HG03135 (cell line): ENCODE data around the gene CD300LD.

Source experiments
- ATAC-seq: cut with Tn5 transposase; IDR thresholded peaks from one replicate; pipeline ENCODE4 v1.9.1; 2021; ENCODE audit warnings: mild to moderate bottlenecking, moderate library complexity; ENCODE audit not compliant: unreplicated experiment

CD300LD gene

GRCh38 chr17:74607221-74607620, 15.1 kb upstream of the CD300LD start:
- ATAC-seq = no peak

- no peak for ATAC-seq
Measured at GRCh38 chr17:74606050-74606449, 14.0 kb upstream of the CD300LD start.

GRCh38 chr17:74605361-74605760, 13.3 kb upstream of the CD300LD start:
- ATAC-seq = no peak

GRCh38 chr17:74604761-74605160, 12.7 kb upstream of the CD300LD start:
- no peak for ATAC-seq

GRCh38 chr17:74604200-74604599, 12.1 kb upstream of the CD300LD start:
- ATAC-seq = no peak

DNA sequence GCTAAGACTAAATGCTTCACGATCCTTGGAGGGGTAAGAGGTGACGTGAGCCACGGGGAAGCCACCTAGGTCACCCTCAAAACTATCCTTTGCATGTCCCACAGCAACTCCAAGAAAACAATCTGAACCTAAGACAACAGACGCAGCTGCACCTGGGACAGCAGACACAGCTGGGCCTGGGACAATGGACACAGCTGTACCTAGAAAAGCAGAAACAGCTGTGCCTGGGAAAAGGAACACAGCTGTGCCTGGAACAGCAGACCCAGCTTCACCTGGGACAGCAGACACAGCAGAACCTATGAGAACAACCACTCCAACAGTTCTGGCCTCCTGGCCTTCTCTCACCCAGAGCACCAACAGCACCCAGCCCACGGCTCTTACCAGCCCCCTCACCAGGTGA, 11.7 kb upstream of the CD300LD start:
- no peak for ATAC-seq

DNA sequence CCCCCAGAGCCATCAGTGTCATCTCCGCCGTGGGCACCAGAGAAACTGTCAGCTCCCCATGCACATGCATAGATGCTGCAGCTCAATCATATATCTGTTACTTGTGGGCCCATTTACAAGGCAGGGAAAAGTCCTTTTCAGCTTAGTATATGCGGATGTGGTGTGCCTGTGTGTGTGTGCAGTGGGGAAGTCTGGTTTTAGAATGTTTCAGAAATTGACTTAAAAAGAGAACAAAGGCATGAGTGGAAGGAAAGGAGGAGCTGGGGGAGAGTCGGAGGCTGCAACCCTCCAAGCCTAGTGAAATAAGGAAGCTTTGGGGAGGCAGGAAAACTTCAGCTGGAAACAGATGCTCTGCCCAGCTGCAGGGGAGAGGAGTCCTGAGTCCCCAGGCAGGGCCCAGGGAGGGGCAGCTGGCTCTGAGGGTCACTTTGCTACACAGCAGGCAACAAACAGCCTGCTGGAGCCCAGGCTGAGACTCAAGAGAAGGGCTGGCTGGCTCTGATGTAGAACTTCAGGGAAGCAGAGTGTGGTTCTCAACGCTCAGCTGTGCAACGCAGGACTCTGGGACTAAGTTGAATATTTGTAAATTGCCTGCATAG, 11.1 kb upstream of the CD300LD start:
- ATAC-seq = no peak

DNA sequence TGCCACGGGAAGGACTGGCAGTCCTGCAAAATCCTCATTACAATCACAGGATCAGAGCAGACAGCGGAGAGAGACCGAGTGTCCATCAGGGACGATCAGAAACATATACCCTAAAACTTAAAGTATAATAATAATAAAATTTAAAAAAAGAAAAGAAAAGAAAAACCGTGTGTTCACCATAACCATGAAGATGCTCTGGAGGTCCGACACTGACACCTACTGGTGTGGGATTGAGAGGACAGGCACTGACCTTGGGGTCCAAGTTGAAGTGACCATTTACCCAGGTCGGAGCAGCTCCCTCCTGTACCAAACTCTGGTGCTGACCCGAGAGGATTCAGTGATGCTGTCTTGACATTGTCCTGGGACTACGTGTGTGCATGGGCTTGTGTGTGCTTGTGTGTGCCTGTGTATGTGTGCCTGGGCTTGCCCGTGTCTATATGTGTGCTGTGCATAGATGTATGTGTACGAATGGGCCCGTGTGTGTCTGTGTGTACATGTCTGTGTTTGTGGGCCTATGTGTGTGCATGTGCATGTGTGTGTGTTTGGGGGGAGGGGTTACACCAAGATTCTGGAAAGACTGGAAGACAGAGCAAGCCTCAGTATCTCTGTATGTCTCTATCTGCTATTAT, 10.0 kb upstream of the CD300LD start:
- ATAC-seq = no peak

GRCh38 chr17:74599448-74599939, 7.4 kb upstream of the CD300LD start:
- no peak for ATAC-seq

DNA sequence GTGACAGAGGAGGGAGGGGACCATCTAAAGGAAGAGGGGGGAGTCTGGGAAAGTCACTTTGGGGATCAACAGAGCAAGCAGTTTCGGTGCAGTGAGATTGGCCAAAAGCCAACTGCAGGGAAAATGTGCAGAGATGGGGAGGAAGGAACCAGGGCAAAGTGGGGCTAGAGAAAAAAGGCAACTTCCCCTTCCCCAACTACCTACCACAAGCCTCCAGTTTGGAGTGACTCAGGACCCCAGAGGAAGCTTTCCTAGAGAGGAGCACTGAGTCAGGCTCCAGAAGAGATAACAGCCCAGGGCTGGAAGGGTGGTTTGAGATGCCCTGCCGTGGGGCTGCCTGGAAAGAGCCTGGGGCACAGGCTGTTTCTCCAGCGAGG, 6.9 kb upstream of the CD300LD start:
- ATAC-seq = no peak

DNA sequence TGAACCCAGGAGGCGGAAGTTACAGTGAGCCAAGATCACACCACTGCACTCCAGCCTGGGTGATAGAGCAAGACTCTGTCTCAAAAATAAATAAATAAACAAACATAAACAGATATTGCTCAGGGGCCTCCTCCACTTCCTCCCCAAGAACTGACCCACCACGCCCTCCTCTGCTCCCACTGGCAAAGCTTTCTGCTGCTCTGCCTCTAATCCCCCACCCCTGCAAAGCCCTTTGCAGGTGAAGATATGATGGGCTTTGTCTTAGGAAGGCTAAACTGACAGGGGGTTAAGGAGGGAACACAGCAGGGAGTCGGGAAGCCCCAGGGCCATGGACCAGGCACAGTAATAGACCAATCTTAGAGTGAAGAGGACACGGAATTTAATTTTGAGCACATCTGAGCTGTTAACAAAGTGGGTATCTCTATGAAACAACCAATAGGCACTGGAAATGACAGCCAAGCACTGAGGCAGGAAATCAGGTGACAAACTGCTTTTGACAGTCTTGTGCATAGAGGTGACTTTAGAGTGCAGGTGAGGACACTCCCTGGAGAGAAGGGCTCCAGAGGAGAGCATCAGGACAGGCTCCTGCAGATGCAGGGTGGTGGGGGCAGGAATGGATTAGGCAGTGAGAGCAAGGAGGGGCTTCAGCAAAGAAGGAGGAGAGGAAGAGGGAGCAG, 6.4 kb upstream of the CD300LD start:
- no peak for ATAC-seq

- ATAC-seq = no peak
Measured at GRCh38 chr17:74597069-74597790, 5.1 kb upstream of the CD300LD start.

DNA sequence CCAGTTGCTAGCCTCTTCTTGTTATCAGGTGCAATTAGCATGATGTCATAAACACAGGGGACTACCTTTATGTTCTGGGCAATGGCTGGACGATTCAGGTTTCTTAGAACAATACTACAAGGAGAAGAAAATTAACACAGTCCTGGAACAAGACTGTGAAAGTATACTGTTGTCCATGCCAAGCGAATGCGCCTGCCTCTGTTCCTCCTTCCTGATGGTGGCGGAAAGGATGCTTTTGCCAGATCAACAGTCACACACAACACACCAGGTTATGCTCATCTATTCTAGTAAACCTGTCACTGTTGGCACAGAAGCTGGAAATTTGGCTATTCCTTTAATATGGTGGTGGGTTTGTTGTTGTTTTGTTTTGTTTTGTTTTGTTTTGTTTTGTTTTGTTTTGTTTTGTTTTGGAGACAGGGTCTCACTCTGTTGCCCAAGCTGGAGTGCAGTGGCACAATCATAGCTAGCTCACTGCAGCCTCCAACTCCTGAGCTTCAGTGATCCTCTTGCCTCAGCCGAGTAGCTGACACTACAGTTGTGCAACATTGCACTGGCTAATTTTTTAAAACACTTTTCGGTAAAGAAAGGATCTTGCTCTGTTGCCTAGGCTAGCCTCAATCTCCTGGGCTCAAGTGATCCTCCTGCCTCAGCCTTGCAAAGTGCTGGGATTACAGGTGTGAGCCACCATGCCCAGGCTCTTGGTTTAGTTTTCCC, 3.1 kb upstream of the CD300LD start:
- ATAC-seq = no peak

GRCh38 chr17:74591503-74591902, 580 bp downstream of the CD300LD start:
- no peak for ATAC-seq

GRCh38 chr17:74585711-74586110, 6.4 kb downstream of the CD300LD start:
- no peak for ATAC-seq

DNA sequence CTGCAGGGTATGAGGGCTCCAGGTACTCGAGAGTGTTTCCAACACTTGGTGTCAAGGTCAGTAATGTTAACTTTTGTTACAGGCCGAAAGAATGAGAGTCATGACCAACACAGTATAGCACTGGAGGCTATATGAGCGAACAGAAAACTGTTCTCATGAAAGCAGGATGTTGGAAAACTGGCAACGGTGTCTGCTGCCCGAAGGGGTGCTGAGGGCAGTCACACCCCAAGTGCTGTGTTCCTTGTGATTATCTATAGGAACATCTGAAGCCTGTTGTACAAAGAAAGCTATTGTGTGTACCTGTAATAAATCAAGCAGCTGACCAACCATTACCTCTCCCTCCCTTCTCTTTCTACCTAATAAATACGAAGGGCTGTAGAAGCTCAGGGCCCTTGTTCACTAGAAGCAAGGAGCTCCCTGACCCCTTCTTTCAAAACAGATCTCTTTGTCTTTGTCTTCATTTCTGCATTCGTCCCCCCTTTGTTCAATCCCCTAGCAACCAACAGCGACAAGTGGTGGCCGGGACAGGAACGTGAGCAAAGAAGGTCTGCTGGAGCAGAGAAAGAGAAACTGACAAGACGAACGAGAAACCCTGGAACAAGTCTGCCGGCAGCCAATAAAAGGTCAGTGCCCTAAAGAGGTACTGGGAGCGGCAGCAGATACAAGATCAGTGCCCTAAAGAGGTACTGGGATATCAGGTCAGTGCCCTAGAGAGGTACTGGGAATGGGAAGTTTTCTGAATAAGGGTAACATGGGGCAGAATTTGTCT, 7.6 kb downstream of the CD300LD start:
- ATAC-seq = no peak

- ATAC-seq = no peak
Measured at GRCh38 chr17:74582633-74583032, 9.4 kb downstream of the CD300LD start.

DNA sequence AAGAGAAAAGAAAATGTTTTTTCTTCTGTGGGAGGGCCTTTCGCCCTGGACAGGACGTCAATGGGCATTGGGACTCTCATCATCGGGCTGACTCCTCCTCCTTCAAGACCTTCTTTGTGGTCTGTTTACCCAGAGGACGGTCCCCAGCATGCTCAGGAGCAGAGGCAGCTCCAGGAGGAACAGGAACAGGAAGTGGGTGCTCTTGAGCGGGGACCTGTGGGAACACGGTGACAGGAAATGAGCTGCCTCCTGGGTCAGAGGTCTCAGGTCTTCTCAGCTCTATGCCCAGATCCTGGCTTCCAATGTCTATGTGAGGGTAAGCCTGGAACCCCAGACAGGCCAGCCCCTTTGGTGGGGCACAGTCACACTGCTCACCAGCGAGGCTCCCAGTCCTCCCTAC, 12.2 kb downstream of the CD300LD start:
- ATAC-seq = no peak

- no peak for ATAC-seq
Measured at GRCh38 chr17:74578979-74579378, 13.1 kb downstream of the CD300LD start.

GRCh38 chr17:74574489-74575142, 17.5 kb downstream of the CD300LD start:
- ATAC-seq = no peak
